Astrocyte of the cerebellum (primary cell): ENCODE results near the gene SLCO3A1.

Source experiments
- DNase-seq: peaks from one replicate; pipeline ENCODE4 v3.0.0-alpha.2; 2011; ENCODE audit warnings: low read depth
- H3K4me3 ChIP-seq: 2 replicates; pipeline ENCODE4 v1.5.1; 2011; ENCODE audit warnings: mild to moderate bottlenecking, low read depth, low read length, moderate library complexity
- in situ Hi-C: cut with HindIII; loops from 2 replicates; pipeline ENCODE4 v1.10.0; 2017; ENCODE audit warnings: low sequenced_read_pairs
- TF ChIP-seq, protein P1 (sequence below): IDR thresholded peaks from 2 replicates; pipeline ENCODE4 v1.5.1; 2012; ENCODE audit warnings: low read length, low read depth, moderate library complexity, mild to moderate bottlenecking; ENCODE audit errors: missing control alignments

Gene SLCO3A1

DNA sequence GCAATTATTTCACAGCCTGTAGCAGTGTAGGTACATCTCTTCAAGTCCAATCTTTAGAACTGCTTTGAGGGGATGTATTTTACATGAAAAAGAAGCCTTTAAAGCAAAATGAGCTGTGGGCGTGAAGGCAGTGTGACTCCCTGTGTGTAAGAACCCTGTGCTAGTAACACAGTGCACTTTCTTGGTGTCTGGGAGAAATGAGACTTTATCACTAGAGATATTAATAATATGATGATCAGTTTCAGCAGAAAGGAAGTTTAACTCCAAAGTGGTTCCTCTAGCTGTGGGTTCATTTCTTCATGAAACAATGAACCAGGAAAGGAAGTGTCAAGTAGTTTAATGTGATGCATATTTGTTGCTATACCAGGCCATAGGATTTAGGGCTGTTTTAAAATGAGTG is 41.5 kb downstream of the SLCO3A1 start:
- H3K4me3 ChIP-seq: no peak overlapping the region
- TF ChIP-seq, protein P1, sequence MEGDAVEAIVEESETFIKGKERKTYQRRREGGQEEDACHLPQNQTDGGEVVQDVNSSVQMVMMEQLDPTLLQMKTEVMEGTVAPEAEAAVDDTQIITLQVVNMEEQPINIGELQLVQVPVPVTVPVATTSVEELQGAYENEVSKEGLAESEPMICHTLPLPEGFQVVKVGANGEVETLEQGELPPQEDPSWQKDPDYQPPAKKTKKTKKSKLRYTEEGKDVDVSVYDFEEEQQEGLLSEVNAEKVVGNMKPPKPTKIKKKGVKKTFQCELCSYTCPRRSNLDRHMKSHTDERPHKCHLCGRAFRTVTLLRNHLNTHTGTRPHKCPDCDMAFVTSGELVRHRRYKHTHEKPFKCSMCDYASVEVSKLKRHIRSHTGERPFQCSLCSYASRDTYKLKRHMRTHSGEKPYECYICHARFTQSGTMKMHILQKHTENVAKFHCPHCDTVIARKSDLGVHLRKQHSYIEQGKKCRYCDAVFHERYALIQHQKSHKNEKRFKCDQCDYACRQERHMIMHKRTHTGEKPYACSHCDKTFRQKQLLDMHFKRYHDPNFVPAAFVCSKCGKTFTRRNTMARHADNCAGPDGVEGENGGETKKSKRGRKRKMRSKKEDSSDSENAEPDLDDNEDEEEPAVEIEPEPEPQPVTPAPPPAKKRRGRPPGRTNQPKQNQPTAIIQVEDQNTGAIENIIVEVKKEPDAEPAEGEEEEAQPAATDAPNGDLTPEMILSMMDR: no peak
- in situ Hi-C loops: no loop called here
- no peak for DNase-seq

DNA sequence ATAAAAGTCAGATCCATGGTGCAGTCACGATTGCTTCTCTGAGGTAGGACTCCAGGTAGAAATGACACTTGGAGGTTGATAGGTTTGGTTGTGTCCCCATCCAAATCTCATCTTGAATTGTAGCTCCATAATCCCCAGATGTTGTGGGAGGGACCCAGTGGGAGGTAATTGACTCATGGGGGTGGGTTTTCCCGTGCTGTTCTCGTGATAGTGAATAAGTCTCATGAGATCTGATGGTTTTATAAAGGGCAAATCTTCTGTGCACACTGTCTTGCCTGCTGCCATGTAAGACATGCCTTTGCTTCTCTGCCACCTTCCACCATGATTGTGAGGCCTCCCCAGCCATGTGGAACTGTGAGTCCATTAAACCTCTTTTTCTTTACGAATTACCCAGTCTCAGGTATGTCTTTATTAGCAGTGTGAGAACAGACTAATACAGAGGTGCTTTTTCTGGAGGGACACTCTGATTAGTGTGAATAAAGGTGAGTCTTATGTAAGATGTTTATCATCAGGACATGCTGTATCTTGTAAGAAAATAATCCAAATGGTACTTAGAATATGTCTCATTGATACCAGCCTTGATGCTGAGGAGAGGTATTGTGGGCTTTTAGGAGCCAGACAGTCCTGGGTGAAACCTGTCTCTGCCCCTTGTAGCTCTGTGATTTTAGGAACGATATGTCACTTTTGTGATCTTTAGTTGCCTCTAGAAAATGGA is 43.0 kb downstream of the SLCO3A1 start:
- in situ Hi-C loops: no loop called here
- TF ChIP-seq, protein P1: no peak
- no peak for DNase-seq
- no peak overlapping the region for H3K4me3 ChIP-seq

DNA sequence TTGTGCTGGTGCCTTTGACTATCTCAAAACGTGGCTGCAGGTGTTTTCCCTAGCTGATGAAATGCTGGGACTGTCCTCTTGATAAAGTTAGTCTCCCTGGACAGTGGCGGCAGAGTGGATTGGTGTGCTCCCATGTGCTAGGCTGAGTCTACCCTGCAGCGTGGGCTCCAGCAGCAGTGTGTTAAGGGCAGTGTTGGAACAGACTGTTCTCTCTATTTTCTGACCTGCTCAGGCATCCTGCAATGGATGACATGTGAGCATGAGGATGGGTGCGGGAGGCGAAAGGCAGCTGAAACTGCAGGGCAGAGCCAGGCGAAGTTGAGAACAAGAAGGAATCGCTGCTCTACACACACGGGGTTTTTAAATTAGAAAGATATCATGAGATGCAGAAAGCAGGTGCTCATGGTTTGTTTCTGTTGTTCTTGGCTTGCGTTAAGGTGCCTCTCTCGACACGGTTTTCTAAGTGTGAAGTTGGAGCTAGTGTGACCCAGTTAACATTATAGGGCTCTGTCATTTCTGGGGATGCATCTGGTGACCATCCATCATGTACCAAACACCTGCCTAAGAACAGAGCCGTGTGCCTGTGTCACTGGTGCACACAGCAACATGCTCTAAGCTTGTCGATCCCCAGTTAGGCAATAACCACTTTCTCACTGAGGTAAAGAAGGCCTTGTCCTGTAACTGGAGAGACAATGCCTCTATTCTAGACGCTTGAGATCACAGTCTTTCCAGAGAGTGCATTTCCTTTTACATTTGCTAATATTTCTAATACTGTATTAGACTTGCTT is 44.3 kb downstream of the SLCO3A1 start:
- in situ Hi-C loops: no loop called here
- TF ChIP-seq, protein P1: no peak
- no peak overlapping the region for H3K4me3 ChIP-seq
- no peak for DNase-seq

DNA sequence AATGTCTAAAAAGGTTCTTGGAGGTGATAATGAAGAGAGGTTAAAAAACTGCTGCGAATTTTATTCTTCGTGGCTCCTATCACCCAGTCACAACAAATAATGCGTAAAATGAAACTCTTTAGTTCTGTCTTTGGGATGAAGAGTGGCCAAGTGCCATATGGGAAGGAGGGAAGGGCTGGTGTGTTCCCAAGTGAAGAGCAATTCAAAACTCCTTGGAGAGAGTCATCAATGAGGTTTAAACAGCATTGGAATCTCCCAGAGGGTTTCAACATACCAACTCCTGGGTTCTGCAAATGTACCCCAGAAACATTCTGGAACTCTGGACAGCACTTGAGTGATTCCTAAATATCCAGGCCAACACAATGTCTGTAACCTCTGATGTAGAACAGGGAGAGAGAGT is 45.3 kb downstream of the SLCO3A1 start:
- H3K4me3 ChIP-seq: no peak overlapping the region
- DNase-seq: no peak
- in situ Hi-C loops: no loop called here
- TF ChIP-seq, protein P1: no peak

DNA sequence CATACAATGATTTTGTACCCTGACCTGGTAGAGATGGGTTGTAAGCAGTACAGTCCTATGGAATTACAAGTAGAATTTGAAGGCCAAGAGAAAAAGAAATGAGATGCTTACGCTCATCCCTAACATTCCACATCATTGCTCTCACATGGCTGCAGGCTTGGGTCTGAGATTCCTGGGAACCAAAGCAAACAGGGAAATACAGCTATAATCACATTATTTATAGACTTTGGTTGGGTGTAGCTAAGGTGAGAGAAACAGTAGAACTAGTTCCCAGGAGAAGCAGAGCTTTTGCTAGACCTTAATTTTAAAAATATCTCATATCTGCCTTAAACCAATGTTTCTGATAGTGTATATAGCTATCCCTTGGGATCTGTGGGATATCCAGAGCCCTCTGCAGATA is 51.4 kb downstream of the SLCO3A1 start:
- no peak overlapping the region for H3K4me3 ChIP-seq
- TF ChIP-seq, protein P1: no peak
- DNase-seq: no peak
- in situ Hi-C loops: no loop called here

DNA sequence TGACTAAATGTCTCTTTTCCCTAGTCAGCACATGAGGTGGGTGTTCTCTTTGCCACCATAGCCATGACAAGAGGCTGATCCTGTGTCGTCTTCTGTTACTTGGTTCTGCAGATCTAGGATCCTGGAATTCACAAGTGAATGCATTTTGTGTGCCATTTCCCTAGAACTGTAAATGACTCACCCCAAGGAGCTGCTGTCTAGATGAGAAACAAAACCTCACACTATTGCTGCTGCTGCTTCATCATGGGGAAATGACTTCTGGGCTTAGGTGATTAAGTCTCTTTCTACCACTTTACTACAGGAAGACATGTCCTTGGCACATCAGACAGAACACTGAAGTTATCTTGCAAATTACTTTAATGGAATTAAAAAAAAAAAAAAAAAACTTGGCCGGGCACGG is 54.9 kb downstream of the SLCO3A1 start:
- TF ChIP-seq, protein P1: no peak
- DNase-seq: no peak
- in situ Hi-C loops: no loop called here
- no peak overlapping the region for H3K4me3 ChIP-seq
